Measurements from ENCODE around the gene B3GALT6. TPM values are rescaled to one million over a fixed set of nuclear protein-coding genes. Genes with fewer than 3 reads are reported as not detected.
A peak's percentile ranks its signal among the peaks of the same experiment; 100 is the strongest.

B3GALT6 gene
- polyA plus RNA-seq, 2 donors, result 4.5 to 6.7 TPM

DNA sequence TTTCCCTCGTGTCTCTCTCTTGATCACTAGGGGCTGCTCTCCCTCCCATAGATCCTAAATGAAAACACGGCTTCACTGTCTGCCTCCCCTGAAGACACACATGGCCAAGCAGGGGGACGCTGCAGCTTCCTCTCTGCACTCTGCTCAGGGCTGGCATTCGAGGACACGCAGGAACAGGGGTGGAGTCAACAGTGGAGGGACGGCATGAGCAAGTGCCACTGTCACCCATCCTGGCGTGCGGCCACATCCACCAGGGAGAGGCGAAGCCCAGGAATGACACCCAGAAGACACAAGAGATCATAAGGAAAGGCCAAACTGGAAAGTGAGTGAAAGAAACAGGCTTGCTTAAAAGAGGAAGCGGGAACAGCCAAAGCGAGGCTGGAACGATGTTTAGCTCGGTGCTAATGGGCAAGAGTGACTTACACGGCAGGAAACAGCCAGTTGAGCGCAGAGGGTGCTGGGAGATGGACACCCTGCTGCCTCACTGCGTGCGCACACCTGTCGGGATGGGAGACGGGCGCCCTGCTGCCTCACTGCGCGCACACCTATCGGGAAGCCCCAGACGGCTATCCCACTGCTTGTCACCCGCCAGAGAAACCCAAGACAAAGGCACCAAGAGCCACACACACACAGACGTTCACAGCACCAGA lies 28.0 kb downstream of the B3GALT6 start:
- Histone ChIP-seq H3K4me1 (ENCODE audit: control insufficient read depth in 2 of 2, insufficient read depth in 2 of 2, low read length in 1 of 2) (peaks cover 0 to 6% of the 10 kb centered on the region in 2 donors), H3K27me3 (ENCODE audit: control insufficient read depth in 1 of 2, insufficient read depth in 2 of 2, low read length in 2 of 2) (no peaks in the 10 kb centered on the region), H3K36me3 (ENCODE audit: control insufficient read depth in 2 of 2, insufficient read depth in 2 of 2, low read length in 1 of 2) (peaks cover 13 to 45% of the 10 kb centered on the region in 2 donors), H3K4me3 (ENCODE audit: low read depth in 1 of 2, low read length in 2 of 2) (no peak overlapping the region), H3K9me3 (ENCODE audit: control insufficient read depth in 2 of 2, insufficient read depth in 1 of 2, low read depth in 1 of 2, low read length in 1 of 2) (no peaks in the 10 kb centered on the region), H3K27ac (ENCODE audit: low read depth in 2 of 2, low read length in 1 of 2) (no peak overlapping the region)
- 86 to 89% methylated on average over 26 of the region's 26 CpGs for WGBS, 2 donors

DNA sequence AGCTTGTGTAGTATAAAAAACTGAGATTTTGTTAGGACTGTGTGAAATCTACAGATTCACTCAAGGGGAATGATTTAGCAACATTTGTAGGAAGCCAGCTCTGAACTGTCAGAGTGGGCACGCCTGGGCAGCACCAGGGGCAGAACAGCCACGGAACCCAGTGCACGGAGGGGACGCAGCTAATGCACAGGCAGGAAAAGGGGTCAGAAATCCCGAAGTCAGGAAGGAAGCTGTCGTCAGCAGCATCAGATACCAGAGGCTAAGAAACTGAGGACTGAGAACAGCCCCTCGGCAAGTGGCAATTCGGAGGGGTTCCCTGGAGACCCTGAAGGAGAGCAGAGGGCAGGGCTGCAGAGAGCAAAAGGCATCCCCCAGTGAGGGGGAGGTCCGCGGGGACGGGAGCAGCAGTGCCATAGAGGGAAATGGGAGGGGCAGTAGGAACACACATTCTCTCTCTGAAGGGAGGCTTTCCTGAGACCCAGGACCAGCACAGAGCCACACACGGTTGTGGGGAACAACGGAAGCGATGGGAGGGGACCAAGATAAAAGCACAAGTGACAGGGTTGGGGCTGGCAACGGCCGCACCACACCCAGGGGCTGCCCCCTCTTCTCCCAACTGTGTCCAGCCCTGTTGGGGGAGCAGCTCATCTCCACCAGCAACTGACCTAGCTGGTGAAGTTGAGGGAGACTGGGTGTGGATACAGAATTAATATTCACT lies 29.0 kb downstream of the B3GALT6 start:
- Histone ChIP-seq H3K4me3 (ENCODE audit: low read depth in 1 of 2, low read length in 2 of 2) (no peak overlapping the region), H3K27ac (ENCODE audit: low read depth in 2 of 2, low read length in 1 of 2) (no peak overlapping the region), H3K27me3 (ENCODE audit: control insufficient read depth in 1 of 2, insufficient read depth in 2 of 2, low read length in 2 of 2) (no peaks in the 10 kb centered on the region), H3K9me3 (ENCODE audit: control insufficient read depth in 2 of 2, insufficient read depth in 1 of 2, low read depth in 1 of 2, low read length in 1 of 2) (no peaks in the 10 kb centered on the region), H3K4me1 (ENCODE audit: control insufficient read depth in 2 of 2, insufficient read depth in 2 of 2, low read length in 1 of 2) (peaks cover 0 to 6% of the 10 kb centered on the region in 2 donors), H3K36me3 (ENCODE audit: control insufficient read depth in 2 of 2, insufficient read depth in 2 of 2, low read length in 1 of 2) (peaks cover 16 to 42% of the 10 kb centered on the region in 2 donors)
- WGBS, 2 donors, result 70 to 73% methylated on average over 16 of the region's 16 CpGs

DNA sequence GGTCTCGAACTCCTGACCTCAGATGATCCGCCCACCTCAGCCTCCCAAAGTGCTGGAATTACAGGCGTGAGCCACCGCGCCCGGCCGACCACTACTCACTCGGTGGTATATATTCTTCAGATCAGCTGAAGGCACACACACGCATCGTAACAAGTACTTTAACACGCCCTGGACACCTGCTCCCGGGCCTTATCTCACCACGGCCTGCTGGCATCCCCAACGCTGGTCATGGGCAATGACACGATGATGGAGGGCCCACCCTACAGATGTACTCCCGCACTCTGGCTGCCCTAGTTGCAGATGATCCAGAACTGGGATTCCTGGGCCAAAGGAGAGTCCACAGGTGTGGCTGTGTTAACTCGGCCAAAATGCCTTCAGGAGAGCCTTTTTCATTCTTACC lies 30.0 kb downstream of the B3GALT6 start:
- H3K27ac ChIP-seq (ENCODE audit: low read depth in 2 of 2, low read length in 1 of 2), result no peak overlapping the region
- 95 to 96% methylated on average over 17 of the region's 17 CpGs for WGBS, 2 donors
- peaks cover 17 to 37% of the 10 kb centered on the region in 2 donors for H3K36me3 ChIP-seq (ENCODE audit: control insufficient read depth in 2 of 2, insufficient read depth in 2 of 2, low read length in 1 of 2)
- H3K4me3 ChIP-seq (ENCODE audit: low read depth in 1 of 2, low read length in 2 of 2), result no peak overlapping the region
- H3K9me3 ChIP-seq (ENCODE audit: control insufficient read depth in 2 of 2, insufficient read depth in 1 of 2, low read depth in 1 of 2, low read length in 1 of 2), result no peaks in the 10 kb centered on the region
- H3K4me1 ChIP-seq (ENCODE audit: control insufficient read depth in 2 of 2, insufficient read depth in 2 of 2, low read length in 1 of 2), result peaks cover 0 to 6% of the 10 kb centered on the region in 2 donors
- no peaks in the 10 kb centered on the region for H3K27me3 ChIP-seq (ENCODE audit: control insufficient read depth in 1 of 2, insufficient read depth in 2 of 2, low read length in 2 of 2)

DNA sequence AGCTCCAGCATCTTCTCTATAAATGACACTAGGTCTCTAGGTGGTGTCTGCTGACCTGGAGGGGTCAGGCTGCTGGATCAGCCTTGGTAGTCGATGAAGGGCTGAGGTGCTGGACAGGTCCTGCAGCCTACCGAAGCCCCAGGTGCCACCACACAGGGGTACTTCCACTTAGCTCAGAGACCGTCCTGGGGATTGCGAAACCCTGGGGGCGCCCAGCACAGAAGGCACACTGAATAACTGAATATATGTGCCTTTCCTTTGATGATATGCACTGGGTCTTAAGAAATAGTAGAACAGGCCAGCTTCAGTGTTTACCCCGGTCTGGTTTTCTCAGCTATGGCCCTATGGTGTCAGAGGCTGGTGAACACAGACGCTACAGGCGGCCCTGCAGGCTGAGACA lies 30.7 kb downstream of the B3GALT6 start:
- Histone ChIP-seq H3K9me3 (ENCODE audit: control insufficient read depth in 2 of 2, insufficient read depth in 1 of 2, low read depth in 1 of 2, low read length in 1 of 2) (no peaks in the 10 kb centered on the region), H3K4me3 (ENCODE audit: low read depth in 1 of 2, low read length in 2 of 2) (no peak overlapping the region), H3K27ac (ENCODE audit: low read depth in 2 of 2, low read length in 1 of 2) (no peak overlapping the region), H3K27me3 (ENCODE audit: control insufficient read depth in 1 of 2, insufficient read depth in 2 of 2, low read length in 2 of 2) (no peaks in the 10 kb centered on the region), H3K4me1 (ENCODE audit: control insufficient read depth in 2 of 2, insufficient read depth in 2 of 2, low read length in 1 of 2) (peaks cover 0 to 6% of the 10 kb centered on the region in 2 donors), H3K36me3 (ENCODE audit: control insufficient read depth in 2 of 2, insufficient read depth in 2 of 2, low read length in 1 of 2) (peaks cover 17 to 43% of the 10 kb centered on the region in 2 donors)
- WGBS, 2 donors, result 90 to 94% methylated on average over 8 of the region's 8 CpGs

DNA sequence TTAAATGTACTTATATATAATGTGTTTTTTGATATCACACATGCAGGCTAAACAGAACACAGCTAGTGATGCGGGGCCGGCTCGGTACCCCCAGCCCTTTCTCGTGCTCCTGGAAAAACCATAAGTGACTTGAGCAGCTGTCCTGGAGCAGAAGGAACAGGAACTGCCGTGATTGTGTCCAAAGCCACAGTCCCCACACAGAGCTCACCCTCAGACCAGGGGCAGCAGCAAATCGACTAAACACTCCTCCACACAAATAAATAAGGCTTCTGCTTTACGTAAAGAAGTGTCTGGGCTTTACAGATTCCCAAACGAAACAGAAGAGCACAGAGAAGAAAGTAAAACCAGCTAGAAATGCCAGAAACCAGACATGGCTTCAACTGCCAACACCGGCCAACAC lies 32.0 kb downstream of the B3GALT6 start:
- WGBS, 2 donors, result 86 to 87% methylated on average over 9 of the region's 9 CpGs
- no peak overlapping the region for H3K27ac ChIP-seq (ENCODE audit: low read depth in 2 of 2, low read length in 1 of 2)

DNA sequence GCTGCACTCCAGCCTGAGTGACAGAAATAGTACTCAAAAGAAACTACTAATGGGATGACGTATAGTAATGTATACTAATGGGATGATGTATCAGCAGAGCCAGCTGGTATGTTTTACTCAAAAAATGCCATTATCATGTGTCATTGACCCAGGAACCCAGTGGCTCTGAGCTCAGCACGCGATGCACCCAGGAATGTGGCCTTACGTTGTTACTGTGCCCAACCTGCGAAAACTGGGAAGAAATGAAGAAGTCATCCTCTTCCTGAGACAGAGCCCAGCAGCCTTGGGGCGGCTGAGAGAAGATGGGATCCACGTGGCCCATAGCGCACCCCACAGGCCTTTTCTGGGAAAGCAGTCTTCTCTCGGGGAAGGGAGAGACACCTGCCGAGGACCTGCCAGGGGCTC lies 32.8 kb downstream of the B3GALT6 start:
- peaks cover 17 to 41% of the 10 kb centered on the region in 2 donors for H3K36me3 ChIP-seq (ENCODE audit: control insufficient read depth in 2 of 2, insufficient read depth in 2 of 2, low read length in 1 of 2)
- WGBS, 2 donors, result 76 to 88% methylated on average over 10 of the region's 10 CpGs
- no peak overlapping the region for H3K4me3 ChIP-seq (ENCODE audit: low read depth in 1 of 2, low read length in 2 of 2)

More for the DNA sequence above, 32.0 kb downstream of the B3GALT6 start:
- Histone ChIP-seq H3K9me3 (ENCODE audit: control insufficient read depth in 2 of 2, insufficient read depth in 1 of 2, low read depth in 1 of 2, low read length in 1 of 2) (no peaks in the 10 kb centered on the region), H3K4me3 (ENCODE audit: low read depth in 1 of 2, low read length in 2 of 2) (no peak overlapping the region), H3K4me1 (ENCODE audit: control insufficient read depth in 2 of 2, insufficient read depth in 2 of 2, low read length in 1 of 2) (peaks cover 0 to 2% of the 10 kb centered on the region in 2 donors), H3K27me3 (ENCODE audit: control insufficient read depth in 1 of 2, insufficient read depth in 2 of 2, low read length in 2 of 2) (no peaks in the 10 kb centered on the region), H3K36me3 (ENCODE audit: control insufficient read depth in 2 of 2, insufficient read depth in 2 of 2, low read length in 1 of 2) (peaks cover 17 to 44% of the 10 kb centered on the region in 2 donors)

DNA sequence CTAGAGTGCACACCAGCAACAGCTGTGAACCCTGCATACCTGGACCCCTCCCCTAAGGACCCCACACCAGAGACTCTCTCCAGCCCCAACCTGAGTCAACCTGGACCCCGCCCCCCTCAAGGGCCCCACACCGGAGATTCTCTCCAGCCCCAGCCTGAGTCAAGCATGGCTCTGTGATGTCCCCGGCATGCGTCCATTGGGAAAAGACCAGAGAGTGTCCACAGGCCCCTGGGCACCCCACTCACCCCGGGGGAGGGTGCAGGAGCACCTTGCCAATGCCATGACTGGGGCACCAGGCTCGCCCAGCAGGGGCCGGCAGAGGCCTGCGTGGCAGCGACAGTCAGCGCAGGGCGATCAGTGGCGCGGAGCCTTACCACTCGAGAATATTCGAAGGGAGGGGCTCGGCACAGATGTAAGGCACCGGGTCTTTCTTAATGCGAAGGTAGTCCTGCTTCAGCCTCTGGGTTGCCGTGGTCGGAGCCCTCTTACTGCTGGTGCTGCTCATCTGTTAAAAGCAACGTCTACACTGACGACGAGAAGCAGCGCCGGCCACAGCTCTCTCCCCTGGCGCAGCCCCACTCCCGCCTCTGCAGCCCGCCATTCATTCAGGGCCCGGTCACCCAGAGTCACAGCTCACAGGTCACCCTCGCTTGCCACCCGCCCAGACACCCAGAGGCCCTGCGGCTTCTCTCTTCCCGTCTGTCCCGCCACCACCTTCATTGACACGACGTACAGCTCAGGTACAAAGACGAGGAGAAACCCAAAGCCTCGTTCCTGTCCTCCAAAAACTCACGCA lies 35.6 kb downstream of the B3GALT6 start:
- no peaks in the 10 kb centered on the region for H3K9me3 ChIP-seq (ENCODE audit: control insufficient read depth in 2 of 2, insufficient read depth in 1 of 2, low read depth in 1 of 2, low read length in 1 of 2)
- H3K36me3 ChIP-seq (ENCODE audit: control insufficient read depth in 2 of 2, insufficient read depth in 2 of 2, low read length in 1 of 2), result peaks cover 8 to 33% of the 10 kb centered on the region in 2 donors
- H3K4me3 ChIP-seq (ENCODE audit: low read depth in 1 of 2, low read length in 2 of 2), result no peak overlapping the region
- no peak overlapping the region for H3K27ac ChIP-seq (ENCODE audit: low read depth in 2 of 2, low read length in 1 of 2)
- peaks cover 4 to 23% of the 10 kb centered on the region in 2 donors for H3K4me1 ChIP-seq (ENCODE audit: control insufficient read depth in 2 of 2, insufficient read depth in 2 of 2, low read length in 1 of 2)
- no peaks in the 10 kb centered on the region for H3K27me3 ChIP-seq (ENCODE audit: control insufficient read depth in 1 of 2, insufficient read depth in 2 of 2, low read length in 2 of 2)
- 93 to 94% methylated on average over 39 of the region's 39 CpGs for WGBS, 2 donors

More for the DNA sequence above, 32.8 kb downstream of the B3GALT6 start:
- Histone ChIP-seq H3K27ac (ENCODE audit: low read depth in 2 of 2, low read length in 1 of 2) (no peak overlapping the region), H3K4me1 (ENCODE audit: control insufficient read depth in 2 of 2, insufficient read depth in 2 of 2, low read length in 1 of 2) (peaks cover 0 to 2% of the 10 kb centered on the region in 2 donors), H3K27me3 (ENCODE audit: control insufficient read depth in 1 of 2, insufficient read depth in 2 of 2, low read length in 2 of 2) (no peaks in the 10 kb centered on the region), H3K9me3 (ENCODE audit: control insufficient read depth in 2 of 2, insufficient read depth in 1 of 2, low read depth in 1 of 2, low read length in 1 of 2) (no peaks in the 10 kb centered on the region)

DNA sequence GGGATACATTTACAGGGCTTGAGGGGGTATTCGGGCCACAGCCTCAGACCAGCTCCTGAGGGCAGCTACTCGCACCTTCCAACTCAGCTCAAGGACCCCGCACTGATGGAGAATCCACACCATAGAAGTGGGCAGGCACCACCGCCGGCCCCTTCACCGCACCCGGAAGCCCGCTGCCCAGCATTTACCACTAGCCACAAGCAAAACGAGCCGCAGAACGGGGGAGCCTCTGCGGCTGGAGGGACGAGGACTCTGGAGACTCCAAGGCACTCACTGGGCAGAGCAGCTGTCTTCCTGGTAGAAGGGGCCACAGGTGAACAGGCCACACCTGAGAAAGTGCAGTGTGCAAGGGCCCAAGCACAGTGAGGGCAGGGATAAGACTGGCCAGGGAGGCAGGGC lies 36.2 kb downstream of the B3GALT6 start:
- H3K36me3 ChIP-seq (ENCODE audit: control insufficient read depth in 2 of 2, insufficient read depth in 2 of 2, low read length in 1 of 2), result peaks cover 4 to 31% of the 10 kb centered on the region in 2 donors
- no peak overlapping the region for H3K4me3 ChIP-seq (ENCODE audit: low read depth in 1 of 2, low read length in 2 of 2)
- 95% methylated on average over 13 of the region's 13 CpGs for WGBS, 2 donors

DNA sequence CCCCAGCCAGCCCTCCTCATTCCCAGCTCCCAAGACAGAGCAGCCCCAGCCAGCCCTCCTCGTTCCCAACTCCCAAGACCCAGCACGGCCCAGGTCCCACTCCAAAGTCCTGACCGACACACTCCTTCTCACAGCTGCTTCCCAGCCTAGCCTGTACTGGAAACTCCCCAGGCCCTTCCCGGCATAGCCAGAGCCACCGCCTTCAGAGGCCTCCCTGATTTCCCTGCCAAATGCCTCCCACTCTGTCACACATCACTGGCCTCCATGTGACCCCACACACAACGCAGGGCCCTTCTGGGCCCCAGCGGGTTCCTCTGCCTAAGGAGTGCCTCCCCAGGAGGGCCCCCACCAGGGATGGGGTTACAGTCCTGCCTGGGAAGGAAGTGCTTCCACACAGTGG lies 38.8 kb downstream of the B3GALT6 start:
- Histone ChIP-seq H3K4me1 (ENCODE audit: control insufficient read depth in 2 of 2, insufficient read depth in 2 of 2, low read length in 1 of 2) (peaks cover 13 to 29% of the 10 kb centered on the region in 2 donors), H3K27me3 (ENCODE audit: control insufficient read depth in 1 of 2, insufficient read depth in 2 of 2, low read length in 2 of 2) (no peaks in the 10 kb centered on the region), H3K4me3 (ENCODE audit: low read depth in 1 of 2, low read length in 2 of 2) (no peak overlapping the region), H3K27ac (ENCODE audit: low read depth in 2 of 2, low read length in 1 of 2) (peak overlapping the region in 1 of 2 donors; percentile 23), H3K9me3 (ENCODE audit: control insufficient read depth in 2 of 2, insufficient read depth in 1 of 2, low read depth in 1 of 2, low read length in 1 of 2) (no peaks in the 10 kb centered on the region), H3K36me3 (ENCODE audit: control insufficient read depth in 2 of 2, insufficient read depth in 2 of 2, low read length in 1 of 2) (peaks cover 3 to 20% of the 10 kb centered on the region in 2 donors)
- WGBS, 2 donors, result 62 to 64% methylated on average over 7 of the region's 7 CpGs

More for the DNA sequence above, 36.2 kb downstream of the B3GALT6 start:
- H3K9me3 ChIP-seq (ENCODE audit: control insufficient read depth in 2 of 2, insufficient read depth in 1 of 2, low read depth in 1 of 2, low read length in 1 of 2), result no peaks in the 10 kb centered on the region
- no peak overlapping the region for H3K27ac ChIP-seq (ENCODE audit: low read depth in 2 of 2, low read length in 1 of 2)
- peaks cover 4 to 24% of the 10 kb centered on the region in 2 donors for H3K4me1 ChIP-seq (ENCODE audit: control insufficient read depth in 2 of 2, insufficient read depth in 2 of 2, low read length in 1 of 2)
- H3K27me3 ChIP-seq (ENCODE audit: control insufficient read depth in 1 of 2, insufficient read depth in 2 of 2, low read length in 2 of 2), result no peaks in the 10 kb centered on the region

Measured in esophagus (tissue), 2 donors.